ENCODE measurements around the gene PIK3C3.
A peak's percentile ranks its signal among the peaks of the same experiment; 100 is the strongest.
"Not testable (repeated sequence)": the region's sequence is repeated elsewhere in the genome, so short reads cannot be mapped to it uniquely, and the experiment has no call there.

PIK3C3 gene

DNA sequence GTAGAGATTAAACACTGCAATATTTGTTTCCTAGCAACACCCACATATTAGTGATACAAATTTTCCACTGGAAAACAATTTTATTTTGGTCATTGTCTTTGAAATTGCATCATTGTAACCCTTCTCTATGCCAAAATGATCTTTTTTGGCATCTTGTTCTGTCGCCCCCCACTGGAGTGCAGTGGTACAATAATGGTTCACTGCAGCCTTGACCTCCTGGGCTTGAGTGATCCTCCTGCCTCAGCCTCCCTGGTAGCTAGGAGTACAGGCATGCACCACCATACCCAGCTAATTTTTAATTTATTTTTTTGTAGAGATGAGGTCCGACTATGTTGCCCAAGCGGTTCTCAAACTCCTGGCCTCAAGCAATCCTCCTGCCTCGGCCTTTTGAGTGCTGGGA is 117.4 kb downstream of the PIK3C3 start:
- DNase-seq (ENCODE audit: low spot score) = no peak

DNA sequence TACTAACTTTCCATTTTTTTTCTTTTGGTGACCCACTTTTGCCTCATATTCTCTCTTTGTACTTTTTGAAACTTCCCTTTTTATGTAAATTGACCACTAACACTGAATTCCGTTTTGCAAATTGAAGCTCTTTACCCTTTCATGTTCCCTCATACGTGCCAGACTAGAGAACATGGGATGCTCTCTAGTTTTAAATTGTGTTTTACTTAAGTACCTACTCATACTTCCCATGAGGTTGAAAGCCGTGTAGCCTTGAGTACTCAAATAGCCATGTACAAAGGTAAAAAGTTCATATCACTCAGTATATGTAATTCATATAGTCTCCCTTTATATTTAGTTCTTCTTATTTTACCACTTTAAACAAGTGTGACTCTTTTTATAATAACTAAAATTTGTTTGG is 119.7 kb downstream of the PIK3C3 start:
- no peak for DNase-seq (ENCODE audit: low spot score)

DNA sequence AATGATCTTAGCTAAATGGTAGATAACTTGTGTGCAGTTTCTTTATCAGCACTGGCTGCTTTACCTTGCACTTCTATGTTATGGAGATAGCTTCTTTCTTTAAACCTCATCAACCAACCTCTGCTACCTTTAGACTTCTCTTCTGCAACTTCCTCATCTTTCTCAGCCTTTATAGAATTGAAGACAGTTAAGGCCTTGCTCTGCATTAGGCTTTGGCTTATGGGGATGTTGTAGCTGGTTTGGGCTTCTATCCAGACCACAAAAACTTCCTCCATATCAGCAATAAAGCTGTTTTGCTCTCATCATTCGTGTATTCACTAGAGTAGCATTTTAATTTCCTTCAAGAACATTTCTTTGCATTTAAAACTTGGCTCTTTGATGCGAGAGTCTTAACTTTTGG is 123.7 kb downstream of the PIK3C3 start:
- DNase-seq (ENCODE audit: low spot score) = no peak

DNA sequence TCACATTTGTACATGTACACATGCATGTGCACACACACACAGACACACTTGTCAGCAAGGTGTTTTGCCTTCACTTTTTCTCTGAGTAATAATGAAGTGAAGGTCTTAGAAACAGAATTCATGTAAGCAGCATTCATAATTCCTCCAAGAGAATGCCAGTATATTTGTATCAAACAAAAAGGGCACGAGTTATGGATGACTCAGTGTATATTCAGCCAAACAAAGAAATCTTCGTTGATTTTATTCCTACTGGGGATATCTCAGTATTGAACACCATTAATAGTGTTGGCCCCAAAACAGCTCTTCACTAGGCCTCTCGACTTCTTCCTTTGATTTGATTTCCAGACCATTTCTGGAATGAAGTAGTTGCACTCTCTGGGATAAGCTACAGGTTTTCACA is 125.3 kb downstream of the PIK3C3 start:
- no peak for DNase-seq (ENCODE audit: low spot score)

DNA sequence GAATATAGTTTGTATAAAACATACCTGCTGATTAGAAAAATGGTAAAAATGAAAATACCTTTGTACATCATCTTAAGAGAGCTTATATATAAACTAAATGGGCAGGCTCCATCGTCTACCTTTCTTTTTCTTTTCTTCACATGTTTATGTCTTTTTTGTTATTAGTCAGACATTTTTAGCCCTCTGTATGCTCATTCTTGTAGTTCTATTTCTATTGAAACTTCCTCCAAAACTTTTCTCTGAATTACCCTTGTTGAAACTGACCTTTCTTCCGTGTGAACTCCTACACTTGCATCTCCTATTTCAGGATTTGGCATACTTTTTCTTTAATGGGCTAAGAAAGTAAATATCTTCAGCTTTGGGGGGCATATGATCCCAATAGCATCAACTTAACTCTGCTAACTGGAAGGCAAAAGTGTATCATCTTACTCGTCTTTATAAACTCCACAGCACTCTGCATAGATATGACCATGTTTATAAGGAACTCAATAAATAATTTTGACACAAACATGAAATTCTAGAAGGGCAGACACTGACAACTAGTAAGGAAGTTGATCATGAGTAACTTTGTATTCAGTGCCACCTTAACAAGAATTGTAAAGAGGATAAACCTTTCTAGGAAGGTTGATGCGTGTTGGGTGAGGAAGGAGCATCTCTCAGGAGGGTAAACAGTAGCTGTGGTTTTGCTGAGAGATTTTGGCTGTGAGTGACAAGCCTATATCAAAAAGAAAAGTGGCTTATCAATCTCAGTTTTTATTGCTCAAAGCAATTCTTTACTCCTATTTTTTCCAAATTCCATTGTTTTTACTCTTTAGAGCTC is 127.6 kb downstream of the PIK3C3 start:
- no peak for DNase-seq (ENCODE audit: low spot score)

DNA sequence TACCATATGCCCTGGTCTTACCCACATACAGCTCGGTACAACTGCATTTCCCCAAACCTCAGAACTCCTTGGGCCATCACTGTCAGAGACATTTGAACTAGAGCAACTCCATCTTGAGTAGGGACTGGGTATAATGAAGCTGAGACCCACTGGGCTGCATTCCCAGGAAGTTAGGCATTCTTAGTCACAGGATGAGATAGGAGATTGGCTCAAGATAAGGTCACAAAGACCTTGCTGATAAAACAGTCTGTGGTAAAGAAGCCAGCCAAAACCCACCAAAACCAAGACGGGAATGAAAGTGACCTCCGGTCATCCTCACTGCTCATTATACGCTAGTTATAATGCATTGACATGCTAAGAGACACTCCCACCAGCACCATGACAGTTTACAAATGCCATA is 131.3 kb downstream of the PIK3C3 start:
- no peak for DNase-seq (ENCODE audit: low spot score)

DNA sequence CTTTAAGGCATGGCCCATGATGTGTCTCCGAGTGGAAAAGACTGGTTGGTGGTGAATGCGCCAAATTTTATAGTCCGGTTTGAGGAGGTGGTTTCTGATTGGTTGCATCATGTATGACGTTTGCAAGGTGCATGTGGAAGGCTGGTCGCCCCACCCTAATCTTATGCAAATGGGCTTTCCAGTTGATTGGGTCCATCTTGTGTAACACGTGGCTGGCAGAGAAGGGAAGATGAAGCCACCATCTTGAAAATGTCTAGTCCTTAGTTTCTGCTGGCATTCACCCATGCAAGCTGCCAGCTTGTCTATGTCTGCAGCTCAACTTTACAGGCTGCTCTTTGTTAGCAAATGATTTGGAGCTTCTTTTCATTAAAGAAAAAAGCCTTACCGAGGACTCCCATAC is 132.2 kb downstream of the PIK3C3 start:
- no peak for DNase-seq (ENCODE audit: low spot score)

DNA sequence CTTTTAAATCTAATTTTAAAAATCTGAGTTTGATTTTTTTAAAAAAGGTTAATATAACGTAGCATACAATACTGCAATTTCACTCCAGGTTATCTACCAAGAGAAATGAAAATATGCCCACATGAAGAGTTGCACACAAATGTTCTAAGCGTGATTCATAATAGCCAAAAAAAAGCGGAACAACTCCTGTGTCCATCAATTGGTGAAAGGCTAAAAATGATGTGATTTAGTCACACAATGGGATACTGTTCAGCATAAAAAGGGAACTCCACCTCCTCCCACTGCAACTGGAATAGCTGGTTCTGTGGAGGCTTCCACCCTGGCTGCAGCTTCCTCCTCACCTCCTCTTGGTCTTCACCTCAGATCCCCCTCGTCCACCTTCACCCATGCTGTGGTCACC is 132.8 kb downstream of the PIK3C3 start:
- no peak for DNase-seq (ENCODE audit: low spot score)

DNA sequence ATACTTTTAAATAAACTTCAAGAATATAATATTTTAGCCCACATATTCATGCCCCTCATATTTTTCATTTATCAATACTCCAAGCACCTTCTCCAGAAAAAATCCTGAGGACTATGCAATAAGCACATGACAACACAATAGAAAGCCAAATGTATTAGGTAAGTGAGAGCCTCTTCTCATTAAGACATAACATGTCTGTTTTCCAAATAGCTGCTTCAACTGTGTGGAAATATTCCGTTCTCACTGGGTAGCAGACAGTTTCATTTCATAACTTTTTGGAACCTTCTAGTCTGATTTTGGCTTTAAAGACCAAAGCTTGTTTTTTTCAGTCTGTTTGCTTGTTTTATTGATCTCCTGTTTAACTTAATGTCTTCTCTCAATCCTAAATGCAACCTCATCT is 137.8 kb downstream of the PIK3C3 start:
- no peak for DNase-seq (ENCODE audit: low spot score)

DNA sequence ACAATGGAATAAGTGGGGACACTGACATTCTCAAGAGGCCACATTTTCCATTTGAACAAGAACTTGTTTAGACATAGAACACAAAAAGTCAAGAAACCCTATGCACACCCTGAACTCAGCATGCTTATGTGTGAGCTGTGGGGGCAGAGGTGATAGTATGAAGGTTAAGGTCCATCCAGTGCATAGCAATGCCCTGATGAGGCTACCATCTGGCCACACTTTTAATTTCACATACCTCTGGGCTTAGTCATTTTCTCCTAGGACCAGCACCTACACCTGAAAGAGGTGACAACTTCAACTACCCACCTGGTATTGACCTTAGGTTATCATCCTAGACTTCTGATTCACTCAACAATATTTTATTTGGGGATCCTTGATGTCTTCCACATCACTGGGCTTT is 139.8 kb downstream of the PIK3C3 start:
- no peak for DNase-seq (ENCODE audit: low spot score)

DNA sequence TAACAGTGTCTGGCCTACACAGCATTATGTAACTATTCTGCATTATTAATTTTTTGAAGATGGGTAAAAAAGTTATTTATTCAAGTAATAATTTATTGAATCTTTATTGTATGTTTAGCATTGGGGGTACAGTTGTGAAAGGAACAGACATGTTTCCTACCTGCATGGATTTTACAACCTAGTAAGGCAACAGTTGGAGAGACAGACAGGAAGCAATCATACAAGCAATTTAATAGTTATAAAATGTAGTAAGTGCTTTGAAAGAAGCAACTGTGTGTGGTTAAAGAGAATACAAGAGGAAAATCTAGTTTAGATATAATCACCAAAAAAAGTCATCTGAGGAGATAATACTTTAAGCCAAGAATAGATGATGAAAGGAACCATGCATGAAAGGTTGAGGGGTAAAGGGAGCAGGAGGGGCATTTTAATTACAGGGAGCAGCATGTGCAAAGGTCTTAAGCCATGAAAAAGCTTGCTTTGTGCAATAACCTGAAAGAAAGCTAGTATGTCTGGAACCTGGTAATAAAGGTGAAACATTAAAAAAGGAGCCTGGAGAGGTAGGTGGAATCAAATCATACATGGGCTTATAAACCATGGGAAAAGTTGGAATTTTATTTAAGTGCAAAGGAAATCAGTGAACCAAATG is 140.8 kb downstream of the PIK3C3 start:
- DNase-seq (ENCODE audit: low spot score) = no peak

DNA sequence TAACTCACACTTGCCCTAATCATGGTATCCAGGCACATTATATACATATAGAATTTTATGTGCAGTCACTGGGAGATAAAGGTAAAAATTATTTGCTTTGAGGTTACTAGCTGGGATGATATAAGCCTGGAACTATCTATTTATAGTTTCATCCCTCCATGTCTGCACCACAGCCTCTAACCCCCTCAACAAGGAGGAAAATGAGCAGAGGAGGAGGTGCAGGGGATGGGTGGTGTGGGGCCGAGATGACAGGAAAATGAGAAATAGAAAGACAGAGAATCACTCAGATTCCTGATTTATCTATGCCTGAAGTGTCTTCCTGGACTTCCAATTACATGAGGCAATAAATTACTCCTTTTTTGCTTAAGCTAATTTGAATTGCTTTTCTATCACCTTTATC is 145.2 kb downstream of the PIK3C3 start:
- no peak for DNase-seq (ENCODE audit: low spot score)

DNA sequence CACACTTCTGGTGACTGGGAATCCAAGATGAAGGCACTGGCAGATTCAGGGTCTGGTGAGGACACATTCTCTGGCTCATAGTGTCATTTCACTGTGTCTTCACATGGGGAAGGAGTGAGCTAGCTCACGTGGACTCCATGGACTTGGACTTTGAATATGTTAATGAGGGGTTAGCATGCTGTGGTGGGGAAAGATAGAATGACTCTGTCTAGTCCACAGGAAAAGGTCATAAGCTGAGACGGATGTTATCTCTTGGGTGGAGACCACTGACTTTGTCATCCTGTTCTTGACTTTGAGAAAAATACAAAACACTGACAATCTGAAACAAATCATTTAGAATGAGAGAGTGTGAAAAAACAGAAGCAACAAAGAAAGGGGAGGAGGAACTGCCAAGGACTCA is 145.9 kb downstream of the PIK3C3 start:
- DNase-seq (ENCODE audit: low spot score) = no peak

DNA sequence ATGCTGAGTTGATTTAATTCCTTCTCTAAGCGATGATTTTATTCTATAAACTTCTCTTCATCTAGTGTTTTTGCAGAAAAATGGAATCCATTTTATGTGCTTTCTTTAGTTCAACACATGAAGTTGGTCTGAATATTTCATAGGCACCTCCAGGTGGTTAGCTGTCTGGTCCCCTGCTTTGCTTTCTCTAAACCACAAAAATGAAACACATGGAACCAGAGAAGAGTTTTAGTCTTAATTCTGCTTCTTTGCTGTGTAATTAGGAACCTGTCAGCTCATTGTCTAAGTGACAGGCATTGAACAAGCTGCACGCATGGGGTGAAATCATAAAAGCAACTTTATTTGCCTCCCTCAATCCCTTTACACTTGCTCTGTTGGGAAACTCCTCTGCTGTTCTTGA is 150.4 kb downstream of the PIK3C3 start:
- no peak for DNase-seq (ENCODE audit: low spot score)

DNA sequence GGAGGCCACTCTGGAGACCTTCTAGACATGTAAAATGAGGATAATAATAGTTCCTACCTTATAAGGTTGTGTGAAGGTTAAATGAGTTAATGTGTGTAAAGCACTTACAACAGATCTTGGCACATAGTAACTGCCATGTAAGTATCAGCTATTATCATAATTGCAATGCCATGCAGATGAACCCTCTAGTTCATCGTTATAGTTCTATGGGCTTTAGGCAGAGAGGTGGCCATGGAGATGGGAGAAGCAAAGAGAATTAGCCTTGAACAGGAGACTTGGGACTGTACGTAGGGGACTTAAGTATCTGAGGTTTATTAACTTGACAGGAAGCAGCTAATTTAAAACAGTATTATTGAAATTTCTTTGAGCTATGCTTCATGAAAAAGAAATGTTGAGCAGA is 151.8 kb downstream of the PIK3C3 start:
- DNase-seq (ENCODE audit: low spot score) = no peak

DNA sequence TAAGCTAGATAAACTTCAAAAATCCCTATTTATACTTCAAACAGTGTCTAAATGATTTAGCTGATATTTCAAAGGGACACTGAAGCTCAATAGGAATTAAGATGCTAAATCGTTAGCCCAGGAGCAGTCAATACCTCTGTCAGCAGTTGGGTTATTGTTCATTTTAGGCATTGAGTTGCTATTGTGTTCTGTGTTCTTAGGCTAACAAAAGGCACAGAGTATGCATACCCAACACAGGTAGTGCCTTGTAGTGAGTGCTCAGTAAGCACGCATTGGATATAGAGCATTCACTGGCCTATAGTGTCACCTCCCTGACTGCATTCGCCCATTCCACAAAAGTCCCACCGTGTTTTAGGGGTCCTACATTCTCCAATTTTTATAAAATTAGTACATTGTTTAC is 152.3 kb downstream of the PIK3C3 start:
- DNase-seq (ENCODE audit: low spot score) = no peak

DNA sequence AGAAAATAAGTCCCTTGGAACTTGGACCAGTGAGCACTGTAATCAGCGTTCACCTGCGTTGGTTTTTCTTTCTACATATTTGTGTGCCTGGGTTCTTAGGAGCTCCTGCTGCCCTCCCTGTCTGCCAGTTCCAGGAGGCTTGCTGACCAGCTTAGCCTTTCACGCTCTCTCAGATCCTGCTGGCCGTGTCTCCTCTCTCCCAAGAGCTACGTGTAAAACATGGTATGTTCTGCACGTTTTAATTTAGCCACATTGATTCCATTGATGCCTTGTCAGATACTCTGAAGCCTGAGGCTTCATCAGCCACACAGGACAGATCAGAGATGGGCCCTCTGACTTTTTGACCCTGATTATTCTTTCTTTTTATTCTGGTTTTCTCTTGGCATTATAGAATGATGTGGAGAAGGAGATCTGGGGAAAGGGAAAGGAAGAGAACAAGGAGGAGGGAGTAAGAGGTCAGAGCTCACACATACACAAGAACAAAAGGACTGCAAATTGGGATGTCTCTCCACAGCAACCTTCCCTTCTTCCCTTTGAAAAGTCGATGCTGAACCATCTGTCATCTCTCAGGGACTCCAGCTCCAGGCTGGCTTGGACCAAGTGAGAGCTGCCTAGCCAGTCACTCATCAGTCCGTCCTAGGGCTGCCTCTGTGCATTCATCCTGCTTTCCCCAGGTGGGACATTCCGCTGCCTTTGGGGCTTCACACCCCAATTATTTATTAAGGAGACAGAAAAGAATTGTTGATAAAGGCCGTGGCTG is 152.8 kb downstream of the PIK3C3 start:
- no peak for DNase-seq (ENCODE audit: low spot score)

DNA sequence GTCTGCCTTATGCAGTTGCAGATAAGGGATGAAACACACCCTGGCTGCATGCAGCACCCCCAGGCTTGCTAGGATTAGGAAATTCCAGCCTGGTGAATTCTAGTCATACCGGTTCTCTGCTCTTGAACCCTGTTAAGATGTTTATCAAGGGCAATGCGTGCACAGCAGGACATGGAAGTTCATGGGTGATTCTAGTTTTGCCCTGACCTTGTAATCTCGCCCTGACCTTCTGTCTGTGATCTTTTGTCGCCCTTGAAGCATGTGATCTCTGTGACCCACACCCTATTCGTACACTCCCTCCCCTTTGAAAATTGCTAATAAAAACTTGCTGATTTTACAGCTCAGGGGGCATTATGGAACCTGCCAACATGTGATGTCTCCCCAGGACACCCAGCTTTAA is 157.1 kb downstream of the PIK3C3 start:
- not testable (repeated sequence) for DNase-seq (ENCODE audit: low spot score)

DNA sequence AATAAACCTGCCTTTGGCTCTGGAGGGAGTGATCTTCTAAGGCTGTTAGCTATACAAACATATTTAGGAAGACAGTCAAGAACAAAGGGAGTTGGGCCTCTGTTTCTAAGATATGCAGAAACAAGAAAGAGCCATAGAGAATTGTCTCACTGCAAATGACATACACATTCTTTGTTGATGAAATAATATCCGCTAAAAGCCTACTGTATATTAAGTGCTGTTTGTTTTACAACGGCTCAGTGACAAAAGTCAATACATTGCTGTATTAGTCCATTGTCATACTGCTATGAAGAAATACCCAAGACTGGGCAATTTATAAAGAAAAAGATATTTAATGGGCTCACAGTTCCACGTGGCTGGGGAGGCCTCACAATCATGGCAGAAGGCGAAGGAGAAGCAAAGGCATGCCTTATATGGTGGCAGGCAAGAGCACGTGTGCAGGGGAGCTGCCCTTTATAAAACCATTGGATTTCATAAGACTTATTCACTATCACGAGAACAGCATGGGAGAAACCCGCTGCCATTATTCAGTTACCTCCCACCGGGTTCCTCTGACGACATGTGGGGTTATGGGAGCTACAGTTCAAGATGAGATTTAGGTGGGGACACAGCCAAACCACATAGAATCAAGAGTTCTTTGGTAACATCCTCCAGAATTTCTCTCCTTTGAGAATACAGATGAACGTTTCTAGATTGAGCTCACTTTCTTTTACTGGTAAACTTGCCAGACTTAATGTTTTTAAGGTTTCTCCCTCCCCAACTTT is 157.8 kb downstream of the PIK3C3 start:
- no peak for DNase-seq (ENCODE audit: low spot score)

DNA sequence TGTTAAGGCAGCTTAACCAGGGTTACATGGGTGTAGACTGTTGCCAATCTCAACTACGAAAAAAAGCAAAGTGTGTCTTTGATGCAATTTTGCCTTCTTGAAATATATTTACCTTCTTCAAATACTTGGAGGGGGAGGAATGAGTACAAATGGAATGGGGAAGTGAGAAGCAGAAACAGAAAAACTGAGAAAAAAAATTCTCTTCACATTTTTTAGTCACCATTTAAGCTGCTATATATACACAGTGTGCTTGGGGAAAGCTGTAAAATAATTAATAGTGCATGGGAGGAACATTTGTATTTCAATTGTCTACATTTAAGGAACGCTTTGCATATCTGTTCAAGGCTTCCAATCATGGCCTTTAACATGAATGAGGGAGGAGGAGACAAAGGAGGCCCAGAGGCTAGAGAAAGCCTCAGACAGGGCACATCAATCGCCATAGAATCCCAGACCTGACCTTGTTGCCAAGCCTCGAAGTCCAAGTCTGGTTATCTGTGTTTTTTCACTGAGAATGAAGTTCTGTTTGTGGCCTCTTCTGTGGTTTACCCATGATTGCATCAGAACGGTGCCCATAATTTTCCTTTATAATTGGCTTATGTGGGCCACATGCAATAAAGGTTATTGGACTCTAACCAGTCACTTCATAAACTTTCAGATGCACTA is 158.6 kb downstream of the PIK3C3 start:
- no peak for DNase-seq (ENCODE audit: low spot score)

DNA sequence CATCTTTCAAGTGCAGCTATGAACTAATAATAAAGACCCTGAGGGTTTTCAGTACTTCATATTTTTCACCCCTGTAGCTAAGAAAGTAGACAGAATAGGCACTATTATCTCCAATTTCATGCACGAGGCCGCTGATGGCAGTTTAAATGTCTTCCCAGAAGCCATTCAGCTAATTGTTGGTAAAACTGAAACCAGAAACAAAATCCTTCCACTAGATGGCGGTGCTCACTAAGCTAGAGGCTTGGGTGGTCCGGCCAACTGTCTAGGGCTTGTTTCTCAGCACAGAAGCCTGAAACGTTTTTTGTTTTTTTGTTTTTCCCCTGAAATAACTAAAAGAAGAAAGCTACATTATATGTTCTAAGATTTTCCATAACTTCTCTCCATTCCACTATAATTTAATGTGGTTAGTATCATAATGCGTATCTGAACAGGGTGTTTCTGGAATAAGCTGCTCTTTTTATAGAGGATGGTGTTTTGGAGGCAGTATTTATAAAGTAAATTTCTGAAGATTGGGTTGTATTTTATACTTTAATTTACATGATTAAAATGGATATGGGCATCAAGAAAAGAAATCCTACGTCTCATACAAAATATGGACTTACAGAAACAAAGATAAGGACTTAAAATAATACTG is 159.4 kb downstream of the PIK3C3 start:
- peak; percentile 63 for DNase-seq (ENCODE audit: low spot score)

Measured in CD4-positive, alpha-beta T cell treated with Interleukin-15 for 4 hours (primary cell).